HepG2 (cell line): Measurements from ENCODE around the gene PDK2. TPM values are rescaled to one million over a fixed set of nuclear protein-coding genes. Genes with fewer than 3 reads are reported as not detected.

Experiments used
- ARNTL ChIP-seq: sonication (generic); formaldehyde crosslinking; IDR thresholded peaks from 2 replicates; pipeline ENCODE4 v1.4.0; 2020; ENCODE audit warnings: mild to moderate bottlenecking, missing genetic modification reagents
- DR1 ChIP-seq: sonication (generic); formaldehyde crosslinking; IDR thresholded peaks from 2 replicates; pipeline ENCODE4 v1.8.0; 2021; ENCODE audit warnings: mild to moderate bottlenecking, missing genetic modification reagents, inconsistent platforms
- HMGA1 ChIP-seq: sonication (generic); formaldehyde crosslinking; conservative IDR thresholded peaks from 2 replicates; pipeline ENCODE4 v1.4.0; 2020; ENCODE audit warnings: missing genetic modification reagents
- ONECUT2 ChIP-seq: sonication (generic); formaldehyde crosslinking; IDR thresholded peaks from 2 replicates; pipeline ENCODE4 v1.4.0; 2020; ENCODE audit warnings: missing genetic modification reagents
- RFXAP ChIP-seq: sonication (generic); formaldehyde crosslinking; IDR thresholded peaks from 2 replicates; pipeline ENCODE4 v1.4.0; 2020; ENCODE audit warnings: missing genetic modification reagents, borderline replicate concordance
- SMAD1 ChIP-seq: sonication (generic); formaldehyde crosslinking; IDR thresholded peaks from 2 replicates; pipeline ENCODE4 v1.4.0; 2020; ENCODE audit warnings: missing genetic modification reagents, low read depth, mild to moderate bottlenecking, borderline replicate concordance
- TCF7 ChIP-seq: sonication (generic); IDR thresholded peaks from 2 replicates; pipeline ENCODE4 v1.6.1; 2016; ENCODE audit warnings: antibody characterized with exemption, low read depth
- TP53 ChIP-seq: sonication (generic); formaldehyde crosslinking; conservative IDR thresholded peaks from 2 replicates; pipeline ENCODE4 v1.4.0; 2020; ENCODE audit warnings: missing genetic modification reagents
- ZFYVE20 ChIP-seq: sonication (generic); formaldehyde crosslinking; IDR thresholded peaks from 2 replicates; pipeline ENCODE4 v1.8.0; 2023; ENCODE audit warnings: low read depth, mild to moderate bottlenecking, moderate library complexity, missing genetic modification reagents, borderline replicate concordance
- ZNF44 ChIP-seq: sonication (generic); formaldehyde crosslinking; IDR thresholded peaks from 2 replicates; pipeline ENCODE4 v1.5.1; 2020; ENCODE audit warnings: mild to moderate bottlenecking, missing genetic modification reagents
- ZNF550 ChIP-seq: sonication (generic); formaldehyde crosslinking; IDR thresholded peaks from 2 replicates; pipeline ENCODE4 v1.4.0; 2020; ENCODE audit warnings: mild to moderate bottlenecking, missing genetic modification reagents, borderline replicate concordance
- ZNF724P ChIP-seq: sonication (generic); formaldehyde crosslinking; IDR thresholded peaks from 2 replicates; pipeline ENCODE4 v1.8.0; 2022; ENCODE audit warnings: missing genetic modification reagents, borderline replicate concordance
- polyA plus RNA-seq, 8 experiments: library from polyadenylated mRNA; depleted of rRNA in 3 of 8; stranded (reverse) in 7 of 8; unstranded in 1 of 8; fragments of >200 nt; fragmentation: Illumina TruSeq in 4 of 8; extraction: Trizol in 4 of 8; gene quantifications; 2 replicates each; pipeline versions ENCODE4 v1.2.1 to v1.2.3, GENCODE V29; 2011 to 2016; ENCODE audit warnings: low read depth in 4 of 8, missing spikeins in 1 of 8, mixed read lengths in 1 of 8; ENCODE audit not compliant: insufficient read depth in 1 of 8
- total RNA-seq, 5 experiments: library from RNA; depleted of rRNA; stranded (reverse); fragments of >200 nt; fragmentation: Illumina TruSeq; extraction: Trizol; gene quantifications; 2 replicates each; pipeline ENCODE4 v1.2.3, GENCODE V29; 2016; ENCODE audit warnings: low read depth in 1 of 5
- TF ChIP-seq, protein P1 (sequence below): IDR thresholded peaks from 2 replicates; pipeline ENCODE4 v1.6.1; 2016
- TF ChIP-seq, protein P2 (sequence below): sonication (generic); formaldehyde crosslinking; IDR thresholded peaks from 2 replicates; pipeline ENCODE4 v1.8.0; 2022; ENCODE audit warnings: mild to moderate bottlenecking, missing genetic modification reagents; ENCODE audit not compliant: insufficient replicate concordance
- TF ChIP-seq, protein P3 (sequence below): sonication (generic); formaldehyde crosslinking; IDR thresholded peaks from 2 replicates; pipeline ENCODE4 v1.5.0; 2020; ENCODE audit warnings: missing genetic modification reagents
- TF ChIP-seq, protein P4 (sequence below): sonication (generic); formaldehyde crosslinking; IDR thresholded peaks from 2 replicates; pipeline ENCODE4 v1.8.0; 2022; ENCODE audit warnings: mild to moderate bottlenecking, missing genetic modification reagents, borderline replicate concordance
- TF ChIP-seq, protein P5 (sequence below): sonication (generic); formaldehyde crosslinking; IDR thresholded peaks from 2 replicates; pipeline ENCODE4 v1.8.1; 2022; ENCODE audit warnings: low read depth, mild to moderate bottlenecking, missing genetic modification reagents
- TF ChIP-seq, protein P6 (sequence below): sonication (generic); formaldehyde crosslinking; IDR thresholded peaks from 2 replicates; pipeline ENCODE4 v1.5.0; 2020; ENCODE audit warnings: mild to moderate bottlenecking, missing genetic modification reagents, moderate library complexity

PDK2 gene
- total and polyA plus RNA-seq, 2 of the 13 experiments (the other 11 are each of a cell fraction or from before 2014, with no cell fraction given) = 18.5 to 59.7 TPM

DNA sequence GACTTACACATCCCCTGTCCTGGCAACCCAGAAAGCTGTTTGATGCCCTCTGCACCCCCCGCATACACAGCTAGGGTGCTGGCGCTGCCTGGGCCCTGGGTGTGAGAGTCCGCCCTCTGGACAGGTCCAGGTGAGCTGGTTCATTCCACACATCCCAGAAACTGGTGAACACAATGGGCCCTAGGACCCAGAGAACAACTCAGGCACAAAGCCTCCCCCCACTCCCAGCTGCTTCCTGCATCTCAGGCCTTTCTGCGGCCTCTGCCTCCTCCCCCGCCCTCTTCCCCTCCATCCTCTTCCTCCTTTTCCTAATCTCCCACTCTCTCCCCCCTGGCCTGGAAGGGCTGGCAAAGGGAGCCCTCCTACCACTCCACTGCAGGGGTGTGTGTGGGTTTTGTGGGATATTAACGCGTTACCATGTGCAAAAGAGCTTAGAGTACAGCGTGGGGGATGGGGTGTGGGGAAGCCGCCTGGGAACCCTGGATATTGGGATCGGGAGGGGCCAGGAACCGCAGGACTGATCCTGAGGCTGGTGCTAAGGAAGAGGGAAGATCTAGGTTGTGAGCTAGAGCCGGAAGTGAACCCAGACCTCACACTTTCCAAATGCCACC lies 56.9 kb downstream of the PDK2 start (continued):
- TF ChIP-seq TCF7 = no peak
- TF ChIP-seq, protein P1, sequence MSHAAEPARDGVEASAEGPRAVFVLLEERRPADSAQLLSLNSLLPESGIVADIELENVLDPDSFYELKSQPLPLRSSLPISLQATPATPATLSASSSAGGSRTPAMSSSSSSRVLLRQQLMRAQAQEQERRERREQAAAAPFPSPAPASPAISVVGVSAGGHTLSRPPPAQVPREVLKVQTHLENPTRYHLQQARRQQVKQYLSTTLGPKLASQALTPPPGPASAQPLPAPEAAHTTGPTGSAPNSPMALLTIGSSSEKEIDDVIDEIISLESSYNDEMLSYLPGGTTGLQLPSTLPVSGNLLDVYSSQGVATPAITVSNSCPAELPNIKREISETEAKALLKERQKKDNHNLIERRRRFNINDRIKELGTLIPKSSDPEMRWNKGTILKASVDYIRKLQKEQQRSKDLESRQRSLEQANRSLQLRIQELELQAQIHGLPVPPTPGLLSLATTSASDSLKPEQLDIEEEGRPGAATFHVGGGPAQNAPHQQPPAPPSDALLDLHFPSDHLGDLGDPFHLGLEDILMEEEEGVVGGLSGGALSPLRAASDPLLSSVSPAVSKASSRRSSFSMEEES = peak; percentile 32; the same call in 1 of the 2 replicates
- TF ChIP-seq ZNF44 (CRISPR knock-in tag) = no peak
- TF ChIP-seq, protein P2, sequence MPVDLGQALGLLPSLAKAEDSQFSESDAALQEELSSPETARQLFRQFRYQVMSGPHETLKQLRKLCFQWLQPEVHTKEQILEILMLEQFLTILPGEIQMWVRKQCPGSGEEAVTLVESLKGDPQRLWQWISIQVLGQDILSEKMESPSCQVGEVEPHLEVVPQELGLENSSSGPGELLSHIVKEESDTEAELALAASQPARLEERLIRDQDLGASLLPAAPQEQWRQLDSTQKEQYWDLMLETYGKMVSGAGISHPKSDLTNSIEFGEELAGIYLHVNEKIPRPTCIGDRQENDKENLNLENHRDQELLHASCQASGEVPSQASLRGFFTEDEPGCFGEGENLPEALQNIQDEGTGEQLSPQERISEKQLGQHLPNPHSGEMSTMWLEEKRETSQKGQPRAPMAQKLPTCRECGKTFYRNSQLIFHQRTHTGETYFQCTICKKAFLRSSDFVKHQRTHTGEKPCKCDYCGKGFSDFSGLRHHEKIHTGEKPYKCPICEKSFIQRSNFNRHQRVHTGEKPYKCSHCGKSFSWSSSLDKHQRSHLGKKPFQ (CRISPR knock-in tag) = no peak
- TF ChIP-seq ONECUT2 (CRISPR knock-in tag) = no peak
- no peak for TF ChIP-seq DR1
- TF ChIP-seq, protein P3, sequence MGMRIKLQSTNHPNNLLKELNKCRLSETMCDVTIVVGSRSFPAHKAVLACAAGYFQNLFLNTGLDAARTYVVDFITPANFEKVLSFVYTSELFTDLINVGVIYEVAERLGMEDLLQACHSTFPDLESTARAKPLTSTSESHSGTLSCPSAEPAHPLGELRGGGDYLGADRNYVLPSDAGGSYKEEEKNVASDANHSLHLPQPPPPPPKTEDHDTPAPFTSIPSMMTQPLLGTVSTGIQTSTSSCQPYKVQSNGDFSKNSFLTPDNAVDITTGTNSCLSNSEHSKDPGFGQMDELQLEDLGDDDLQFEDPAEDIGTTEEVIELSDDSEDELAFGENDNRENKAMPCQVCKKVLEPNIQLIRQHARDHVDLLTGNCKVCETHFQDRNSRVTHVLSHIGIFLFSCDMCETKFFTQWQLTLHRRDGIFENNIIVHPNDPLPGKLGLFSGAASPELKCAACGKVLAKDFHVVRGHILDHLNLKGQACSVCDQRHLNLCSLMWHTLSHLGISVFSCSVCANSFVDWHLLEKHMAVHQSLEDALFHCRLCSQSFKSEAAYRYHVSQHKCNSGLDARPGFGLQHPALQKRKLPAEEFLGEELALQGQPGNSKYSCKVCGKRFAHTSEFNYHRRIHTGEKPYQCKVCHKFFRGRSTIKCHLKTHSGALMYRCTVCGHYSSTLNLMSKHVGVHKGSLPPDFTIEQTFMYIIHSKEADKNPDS (CRISPR knock-in tag) = no peak
- peak; percentile 73; the same call in 1 of the 2 replicates for TF ChIP-seq SMAD1 (CRISPR knock-in tag)
- TF ChIP-seq, protein P4, sequence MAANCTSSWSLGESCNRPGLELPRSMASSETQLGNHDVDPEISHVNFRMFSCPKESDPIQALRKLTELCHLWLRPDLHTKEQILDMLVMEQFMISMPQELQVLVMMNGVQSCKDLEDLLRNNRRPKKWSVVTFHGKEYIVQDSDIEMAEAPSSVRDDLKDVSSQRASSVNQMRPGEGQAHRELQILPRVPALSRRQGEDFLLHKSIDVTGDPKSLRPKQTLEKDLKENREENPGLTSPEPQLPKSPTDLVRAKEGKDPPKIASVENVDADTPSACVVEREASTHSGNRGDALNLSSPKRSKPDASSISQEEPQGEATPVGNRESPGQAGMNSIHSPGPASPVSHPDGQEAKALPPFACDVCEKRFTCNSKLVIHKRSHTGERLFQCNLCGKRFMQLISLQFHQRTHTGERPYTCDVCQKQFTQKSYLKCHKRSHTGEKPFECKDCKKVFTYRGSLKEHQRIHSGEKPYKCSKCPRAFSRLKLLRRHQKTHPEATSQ = no peak
- no peak for TF ChIP-seq ZNF724P (CRISPR knock-in tag)
- TF ChIP-seq ZFYVE20 (CRISPR knock-in tag) = no peak
- TF ChIP-seq, protein P5, sequence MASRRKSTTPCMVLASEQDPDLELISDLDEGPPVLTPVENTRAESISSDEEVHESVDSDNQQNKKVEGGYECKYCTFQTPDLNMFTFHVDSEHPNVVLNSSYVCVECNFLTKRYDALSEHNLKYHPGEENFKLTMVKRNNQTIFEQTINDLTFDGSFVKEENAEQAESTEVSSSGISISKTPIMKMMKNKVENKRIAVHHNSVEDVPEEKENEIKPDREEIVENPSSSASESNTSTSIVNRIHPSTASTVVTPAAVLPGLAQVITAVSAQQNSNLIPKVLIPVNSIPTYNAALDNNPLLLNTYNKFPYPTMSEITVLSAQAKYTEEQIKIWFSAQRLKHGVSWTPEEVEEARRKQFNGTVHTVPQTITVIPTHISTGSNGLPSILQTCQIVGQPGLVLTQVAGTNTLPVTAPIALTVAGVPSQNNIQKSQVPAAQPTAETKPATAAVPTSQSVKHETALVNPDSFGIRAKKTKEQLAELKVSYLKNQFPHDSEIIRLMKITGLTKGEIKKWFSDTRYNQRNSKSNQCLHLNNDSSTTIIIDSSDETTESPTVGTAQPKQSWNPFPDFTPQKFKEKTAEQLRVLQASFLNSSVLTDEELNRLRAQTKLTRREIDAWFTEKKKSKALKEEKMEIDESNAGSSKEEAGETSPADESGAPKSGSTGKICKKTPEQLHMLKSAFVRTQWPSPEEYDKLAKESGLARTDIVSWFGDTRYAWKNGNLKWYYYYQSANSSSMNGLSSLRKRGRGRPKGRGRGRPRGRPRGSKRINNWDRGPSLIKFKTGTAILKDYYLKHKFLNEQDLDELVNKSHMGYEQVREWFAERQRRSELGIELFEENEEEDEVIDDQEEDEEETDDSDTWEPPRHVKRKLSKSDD (CRISPR knock-in tag) = no peak
- TF ChIP-seq, protein P6, sequence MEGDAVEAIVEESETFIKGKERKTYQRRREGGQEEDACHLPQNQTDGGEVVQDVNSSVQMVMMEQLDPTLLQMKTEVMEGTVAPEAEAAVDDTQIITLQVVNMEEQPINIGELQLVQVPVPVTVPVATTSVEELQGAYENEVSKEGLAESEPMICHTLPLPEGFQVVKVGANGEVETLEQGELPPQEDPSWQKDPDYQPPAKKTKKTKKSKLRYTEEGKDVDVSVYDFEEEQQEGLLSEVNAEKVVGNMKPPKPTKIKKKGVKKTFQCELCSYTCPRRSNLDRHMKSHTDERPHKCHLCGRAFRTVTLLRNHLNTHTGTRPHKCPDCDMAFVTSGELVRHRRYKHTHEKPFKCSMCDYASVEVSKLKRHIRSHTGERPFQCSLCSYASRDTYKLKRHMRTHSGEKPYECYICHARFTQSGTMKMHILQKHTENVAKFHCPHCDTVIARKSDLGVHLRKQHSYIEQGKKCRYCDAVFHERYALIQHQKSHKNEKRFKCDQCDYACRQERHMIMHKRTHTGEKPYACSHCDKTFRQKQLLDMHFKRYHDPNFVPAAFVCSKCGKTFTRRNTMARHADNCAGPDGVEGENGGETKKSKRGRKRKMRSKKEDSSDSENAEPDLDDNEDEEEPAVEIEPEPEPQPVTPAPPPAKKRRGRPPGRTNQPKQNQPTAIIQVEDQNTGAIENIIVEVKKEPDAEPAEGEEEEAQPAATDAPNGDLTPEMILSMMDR = peak; percentile 43
- no peak for TF ChIP-seq TP53 (CRISPR knock-in tag)
- peak; percentile 67 for TF ChIP-seq ARNTL
- TF ChIP-seq ZNF550 (CRISPR knock-in tag) = no peak
- TF ChIP-seq HMGA1 (CRISPR knock-in tag) = no peak
- TF ChIP-seq RFXAP (CRISPR knock-in tag) = no peak
